ENCODE measurements around the gene GPR21.

- no peak for TF ChIP-seq L3MBTL2 (conservative IDR thresholded peaks at IDR 0.05)
- no peak for TF ChIP-seq NFRKB (IDR thresholded peaks at IDR 0.05)
- TF ChIP-seq CTBP1 (IDR thresholded peaks at IDR 0.05; ENCODE audit: borderline replicate concordance): no peak
- no peak for TF ChIP-seq BHLHE40 (IDR thresholded peaks at IDR 0.05; ENCODE audit: borderline replicate concordance)
- no peak for TF ChIP-seq HDGF (IDR thresholded peaks at IDR 0.05; ENCODE audit: borderline replicate concordance)
- TF ChIP-seq FOXM1 (IDR thresholded peaks at IDR 0.05; ENCODE audit: borderline replicate concordance): no peak
- TF ChIP-seq ARNT (IDR thresholded peaks at IDR 0.05): no peak
- no peak for TF ChIP-seq SUZ12 (IDR thresholded peaks at IDR 0.05)
These were observed 50.2 kb downstream of the GPR21 start for GRCh38 chr9:123083680-123084079.

Data from HEK293T (cell line).